OCI-LY7 (cell line): ENCODE data around the gene FAM177A1.

Experiments used
- CTCF ChIP-seq: fragments of 200-600 bp; sonication (generic); conservative IDR thresholded peaks from 2 replicates; pipeline ENCODE4 v1.5.1; 2014; ENCODE audit warnings: mild to moderate bottlenecking, antibody characterized with exemption, low read length, moderate library complexity, mixed read lengths
- EZH2phosphoT487 ChIP-seq: fragments of 200-600 bp; sonication (generic); IDR thresholded peaks from 2 replicates; pipeline ENCODE4 v1.6.1; 2018; ENCODE audit warnings: low read depth, borderline replicate concordance, mild to moderate bottlenecking, mixed run types, antibody characterized with exemption, low read length, moderate library complexity, mixed read lengths

GRCh38 chr14:35046048-35046750 lies at the start of gene FAM177A1:
- TF ChIP-seq CTCF (0 out of 2 replicates have a peak, but pooled peaks have one; percentile 22), EZH2phosphoT487 (no peak)
